Esophagus muscularis mucosa (tissue), 3 donors: Measurements from ENCODE around the gene KCNJ5.

ENCODE experiments used
- CTCF ChIP-seq, 3 experiments: fragments of 200-600 bp in 2 of 3; fragments of 450-650 bp in 1 of 3; sonication (generic) in 2 of 3; IDR thresholded peaks; one replicate each; pipeline ENCODE4 v1.5.1; 2017 to 2019; ENCODE audit warnings: antibody characterized with exemption in 3 of 3, mild to moderate bottlenecking in 2 of 3, moderate library complexity in 1 of 3
- POLR2A ChIP-seq: fragments of 450-650 bp; IDR thresholded peaks from one replicate; pipeline ENCODE4 v1.6.1; 2017; ENCODE audit warnings: antibody characterized with exemption, moderate library complexity, mild to moderate bottlenecking, low read depth
- POLR2AphosphoS5 ChIP-seq, 2 donors: sonication (generic); formaldehyde crosslinking; IDR thresholded peaks; one replicate each; pipeline ENCODE4 v1.6.1; 2017; ENCODE audit warnings: antibody characterized with exemption in 2 of 2

DNA sequence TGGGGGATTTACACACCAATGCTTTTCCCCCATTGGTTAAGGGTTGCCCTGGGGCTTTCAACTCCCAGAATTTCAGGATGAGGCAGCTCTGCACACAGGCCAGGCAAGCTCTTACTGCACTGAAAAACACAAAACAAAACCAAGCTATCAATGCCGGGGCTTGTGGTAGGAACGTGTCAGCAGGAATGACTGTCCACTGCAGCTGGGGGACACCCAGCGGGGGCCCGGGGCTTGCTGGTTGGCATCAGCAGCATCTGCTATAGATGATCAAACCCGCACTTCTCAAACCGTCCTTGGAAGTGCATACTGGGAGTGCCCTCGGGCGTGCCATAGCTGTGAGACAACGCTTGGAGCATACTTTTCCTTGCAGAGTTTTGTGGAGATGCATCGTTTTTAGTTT is 43.8 kb downstream of the KCNJ5 start:
- TF ChIP-seq CTCF (IDR thresholded peaks at IDR 0.05) (no peak), POLR2A (no peak), POLR2AphosphoS5 (IDR thresholded peaks at IDR 0.05) (no peak)
